Measurements from ENCODE around the gene GIGYF2. TPM values are rescaled to one million over a fixed set of nuclear protein-coding genes. Genes with fewer than 3 reads are reported as not detected.

GIGYF2 gene
- total RNA-seq, 1 experiment from 2014 or later: 55.3 TPM

DNA sequence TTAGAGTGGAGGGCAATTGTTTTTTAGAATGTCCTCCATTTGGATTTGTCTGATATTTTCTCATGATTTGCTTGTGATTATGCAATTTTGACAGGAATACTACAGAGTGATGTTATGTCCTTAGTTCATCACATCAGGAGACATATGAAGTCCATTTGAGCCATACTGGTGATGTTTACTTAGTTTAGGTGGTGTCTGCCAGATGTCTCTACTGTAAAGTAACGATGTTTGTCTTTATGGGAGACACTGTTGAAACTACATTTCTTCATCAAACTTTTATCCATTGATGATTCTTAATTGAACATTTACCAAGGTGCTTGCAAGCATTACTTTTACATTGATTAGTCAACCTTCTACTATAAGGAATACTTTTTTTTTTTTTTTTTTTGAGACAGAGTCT, 168.0 kb downstream of the GIGYF2 start:
- Histone ChIP-seq H2AFZ (ENCODE audit: low read length) (no peak overlapping the region), H2BK15ac (ENCODE audit: low read depth, low read length) (no peak overlapping the region), H4K91ac (ENCODE audit: insufficient read length, low read depth, low read length) (no peak overlapping the region), H3K9ac (ENCODE audit: extremely low read depth, insufficient read length, low read length) (no peak overlapping the region), H3K14ac (ENCODE audit: insufficient read depth, low read length) (no peak overlapping the region), H3K56ac (ENCODE audit: insufficient read length, low read depth, low read length) (no peak overlapping the region), H3K23ac (ENCODE audit: insufficient read length, low read depth, low read length) (no peak overlapping the region), H4K8ac (replicated peaks; ENCODE audit: insufficient read length, low read depth, low read length) (no peak overlapping the region), H3K18ac (ENCODE audit: insufficient read length, low read depth, low read length) (no peak overlapping the region), H4K20me1 (ENCODE audit: control insufficient read depth, insufficient read depth, insufficient read length) (no peaks in the 10 kb centered on the region), H3K23me2 (ENCODE audit: insufficient read length, low read depth, low read length, poor library complexity, severe bottlenecking) (no peaks in the 10 kb centered on the region), H2BK12ac (ENCODE audit: insufficient read length, low read depth, low read length) (no peak overlapping the region), H3K9me3 (ENCODE audit: control insufficient read depth, low read depth, low read length) (no peaks in the 10 kb centered on the region), H2AK5ac (ENCODE audit: insufficient read length, low read length) (no peak overlapping the region), H2BK5ac (ENCODE audit: insufficient read length, low read length) (no peak overlapping the region), H3K27ac (ENCODE audit: insufficient read length, low read depth, low read length) (no peak overlapping the region), H3K4ac (ENCODE audit: low read depth, low read length) (no peak overlapping the region), H4K5ac (ENCODE audit: insufficient read length, low read depth, low read length) (no peak overlapping the region), H3K79me1 (ENCODE audit: insufficient read depth, low read depth, low read length, poor library complexity, severe bottlenecking) (no peaks in the 10 kb centered on the region), H3K79me2 (ENCODE audit: insufficient read depth, low read length) (no peaks in the 10 kb centered on the region), H2BK20ac (ENCODE audit: low read depth, low read length, poor library complexity, severe bottlenecking) (no peak overlapping the region), H3K27me3 (ENCODE audit: insufficient read depth, low read length) (no peaks in the 10 kb centered on the region), H2BK120ac (ENCODE audit: low read depth, low read length, poor library complexity, severe bottlenecking) (no peak overlapping the region), H3K4me2 (ENCODE audit: insufficient read depth, insufficient read length, low read length) (no peak overlapping the region), H3K4me1 (ENCODE audit: insufficient read depth, low read length) (no peaks in the 10 kb centered on the region), H3T11ph (ENCODE audit: low read length) (no peak overlapping the region)
- no peaks in the 10 kb centered on the region for H3K9me3 Mint-ChIP-seq
- peaks cover 0 to 8% of the 10 kb centered on the region in 2 experiments; a peak in 2 of 4 replicates for H3K4me1 Mint-ChIP-seq
- no peak for DNase-seq
- 0 out of 2 replicates have a peak, but pooled peaks cover 2% of the 10 kb centered on the region for H3K27me3 Mint-ChIP-seq (ENCODE audit: low read depth)
- no peak overlapping the region for H3K4me3 Mint-ChIP-seq
- TF ChIP-seq, protein P1, sequence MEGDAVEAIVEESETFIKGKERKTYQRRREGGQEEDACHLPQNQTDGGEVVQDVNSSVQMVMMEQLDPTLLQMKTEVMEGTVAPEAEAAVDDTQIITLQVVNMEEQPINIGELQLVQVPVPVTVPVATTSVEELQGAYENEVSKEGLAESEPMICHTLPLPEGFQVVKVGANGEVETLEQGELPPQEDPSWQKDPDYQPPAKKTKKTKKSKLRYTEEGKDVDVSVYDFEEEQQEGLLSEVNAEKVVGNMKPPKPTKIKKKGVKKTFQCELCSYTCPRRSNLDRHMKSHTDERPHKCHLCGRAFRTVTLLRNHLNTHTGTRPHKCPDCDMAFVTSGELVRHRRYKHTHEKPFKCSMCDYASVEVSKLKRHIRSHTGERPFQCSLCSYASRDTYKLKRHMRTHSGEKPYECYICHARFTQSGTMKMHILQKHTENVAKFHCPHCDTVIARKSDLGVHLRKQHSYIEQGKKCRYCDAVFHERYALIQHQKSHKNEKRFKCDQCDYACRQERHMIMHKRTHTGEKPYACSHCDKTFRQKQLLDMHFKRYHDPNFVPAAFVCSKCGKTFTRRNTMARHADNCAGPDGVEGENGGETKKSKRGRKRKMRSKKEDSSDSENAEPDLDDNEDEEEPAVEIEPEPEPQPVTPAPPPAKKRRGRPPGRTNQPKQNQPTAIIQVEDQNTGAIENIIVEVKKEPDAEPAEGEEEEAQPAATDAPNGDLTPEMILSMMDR (conservative IDR thresholded peaks at IDR 0.05): no peak
- WGBS (ENCODE audit: extremely low coverage, insufficient read length, low lambda C conversion rate): no CpG with 5 or more reads among the region's 1 CpG
- H3K27ac Mint-ChIP-seq: no peak overlapping the region
- no peaks in the 10 kb centered on the region; a peak in 1 of 7 replicates for H3K36me3 Mint-ChIP-seq (ENCODE audit: insufficient read depth in 1 of 3, low read depth in 3 of 3)

All from H9 (cell line).